Uterus (tissue), 4 donors: ENCODE measurements around the gene CGAS. TPM values are rescaled to one million over a fixed set of nuclear protein-coding genes. Genes with fewer than 3 reads are reported as not detected.

Source experiments
- DNase-seq, 2 donors: peaks; one replicate each; pipeline ENCODE4 v3.0.0-alpha.2; 2019 to 2020
- H3K27ac ChIP-seq, 2 donors: fragments of 200-600 bp; sonication (generic); 1 replicate in 1 of 2; 2 replicates in 1 of 2; pipeline ENCODE4 v1.5.1; 2016 to 2018
- H3K27me3 ChIP-seq, 2 donors: fragments of 200-600 bp; sonication (generic); one replicate each; pipeline ENCODE4 v1.5.1; 2018 to 2019; ENCODE audit warnings: control low read depth in 1 of 2
- H3K36me3 ChIP-seq, 2 donors: fragments of 200-600 bp; sonication (generic); one replicate each; pipeline ENCODE4 v1.5.1; 2019; ENCODE audit warnings: control low read depth in 1 of 2
- H3K4me1 ChIP-seq, 2 donors: fragments of 200-600 bp; sonication (generic); one replicate each; pipeline ENCODE4 v1.5.1; 2018 to 2019; ENCODE audit warnings: control low read depth in 1 of 2
- H3K4me3 ChIP-seq, 2 donors: fragments of 200-600 bp; sonication (generic); 1 replicate in 1 of 2; 2 replicates in 1 of 2; pipeline ENCODE4 v1.5.1; 2018 to 2019; ENCODE audit warnings: mild to moderate bottlenecking in 1 of 2
- H3K9me3 ChIP-seq, 2 donors: fragments of 200-600 bp; sonication (generic); one replicate each; pipeline ENCODE4 v1.5.1; 2019; ENCODE audit warnings: control low read depth in 1 of 2
- POLR2A ChIP-seq, 2 donors: fragments of 450-650 bp; IDR thresholded peaks; one replicate each; pipeline ENCODE4 v1.6.1; 2016; ENCODE audit warnings: antibody characterized with exemption in 2 of 2, mild to moderate bottlenecking in 1 of 2, moderate library complexity in 1 of 2
- intact Hi-C: fragments of 100-400 bp; cut with DNase I; formaldehyde crosslinking; loops from one replicate; pipeline ENCODE4 v1.15.1; 2023; ENCODE audit warnings: low total_unique reads
- total RNA-seq, 4 donors: library from RNA; depleted of rRNA in 3 of 4; stranded (reverse); fragments of >200 nt in 3 of 4; gene quantifications; one replicate each; pipeline versions ENCODE4 v1.1.0 to v1.2.4, GENCODE V29; 2014 to 2023
- TF ChIP-seq, protein P1 (sequence below), 4 experiments: fragments of 200-600 bp in 2 of 4; fragments of 450-650 bp in 2 of 4; sonication (generic) in 2 of 4; IDR thresholded peaks; one replicate each; pipeline ENCODE4 v1.5.1; 2016 to 2019; ENCODE audit warnings: antibody characterized with exemption in 4 of 4, mild to moderate bottlenecking in 2 of 4, moderate library complexity in 1 of 4
- donor health status: DM: yes; HTN: yes; CAD: no.

CGAS gene
- total RNA-seq, 4 donors from 2014 or later: 1.0 to 10.9 (median 5.1) TPM

DNA sequence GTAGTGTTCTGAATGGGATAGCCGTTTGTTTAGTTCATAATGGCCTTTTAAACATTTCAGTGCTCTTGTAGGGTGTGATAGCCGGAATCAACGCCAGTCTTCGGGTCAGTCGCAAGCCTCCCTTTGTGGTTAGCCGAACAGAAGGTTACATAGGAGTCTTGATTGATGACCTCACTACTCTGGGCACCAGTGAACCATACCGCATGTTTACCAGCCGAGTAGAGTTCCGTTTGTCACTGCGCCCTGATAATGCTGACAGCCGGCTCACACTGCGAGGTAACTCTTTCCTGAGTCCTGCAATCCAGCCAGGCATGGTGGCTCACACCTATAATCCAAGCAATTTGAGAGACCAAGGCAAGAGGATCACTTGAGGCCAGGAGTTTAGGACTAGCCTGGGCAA is 29.9 kb upstream of the CGAS start:
- no peak overlapping the region for H3K4me3 ChIP-seq
- intact Hi-C loops: no loop called here
- no peaks in the 10 kb centered on the region for H3K27me3 ChIP-seq
- H3K36me3 ChIP-seq: no peaks in the 10 kb centered on the region
- no peaks in the 10 kb centered on the region for H3K4me1 ChIP-seq
- TF ChIP-seq, protein P1, sequence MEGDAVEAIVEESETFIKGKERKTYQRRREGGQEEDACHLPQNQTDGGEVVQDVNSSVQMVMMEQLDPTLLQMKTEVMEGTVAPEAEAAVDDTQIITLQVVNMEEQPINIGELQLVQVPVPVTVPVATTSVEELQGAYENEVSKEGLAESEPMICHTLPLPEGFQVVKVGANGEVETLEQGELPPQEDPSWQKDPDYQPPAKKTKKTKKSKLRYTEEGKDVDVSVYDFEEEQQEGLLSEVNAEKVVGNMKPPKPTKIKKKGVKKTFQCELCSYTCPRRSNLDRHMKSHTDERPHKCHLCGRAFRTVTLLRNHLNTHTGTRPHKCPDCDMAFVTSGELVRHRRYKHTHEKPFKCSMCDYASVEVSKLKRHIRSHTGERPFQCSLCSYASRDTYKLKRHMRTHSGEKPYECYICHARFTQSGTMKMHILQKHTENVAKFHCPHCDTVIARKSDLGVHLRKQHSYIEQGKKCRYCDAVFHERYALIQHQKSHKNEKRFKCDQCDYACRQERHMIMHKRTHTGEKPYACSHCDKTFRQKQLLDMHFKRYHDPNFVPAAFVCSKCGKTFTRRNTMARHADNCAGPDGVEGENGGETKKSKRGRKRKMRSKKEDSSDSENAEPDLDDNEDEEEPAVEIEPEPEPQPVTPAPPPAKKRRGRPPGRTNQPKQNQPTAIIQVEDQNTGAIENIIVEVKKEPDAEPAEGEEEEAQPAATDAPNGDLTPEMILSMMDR (IDR thresholded peaks at IDR 0.05): no peak
- no peak for TF ChIP-seq POLR2A (IDR thresholded peaks at IDR 0.05)
- no peaks in the 10 kb centered on the region for H3K9me3 ChIP-seq
- no peak overlapping the region for H3K27ac ChIP-seq
- DNase-seq: no peak

DNA sequence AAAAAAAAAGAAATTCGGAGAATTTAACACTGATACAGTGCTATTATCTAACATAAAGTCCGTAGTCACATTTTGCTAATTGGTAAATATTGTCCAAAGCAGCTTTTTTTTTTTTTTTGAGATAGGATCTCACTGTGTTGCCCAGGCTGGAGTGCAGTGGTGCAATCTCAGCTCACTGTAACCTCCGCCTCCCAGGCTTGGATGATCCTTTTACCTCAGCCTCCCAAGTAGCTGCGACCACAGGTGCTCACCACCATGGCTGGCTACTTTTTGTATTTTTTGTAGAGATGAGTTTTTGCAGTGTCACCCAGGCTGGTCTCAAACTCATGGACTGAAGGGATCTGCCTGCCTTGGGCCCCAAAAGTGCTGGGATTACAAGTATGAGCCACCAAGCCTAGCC is 25.3 kb upstream of the CGAS start:
- Histone ChIP-seq H3K4me1 (no peaks in the 10 kb centered on the region), H3K9me3 (no peaks in the 10 kb centered on the region), H3K36me3 (no peaks in the 10 kb centered on the region), H3K27ac (no peak overlapping the region), H3K27me3 (no peaks in the 10 kb centered on the region), H3K4me3 (no peak overlapping the region)
- no peak for DNase-seq
- intact Hi-C loops: no loop called here
- no peak for TF ChIP-seq POLR2A (IDR thresholded peaks at IDR 0.05)
- TF ChIP-seq, protein P1 (IDR thresholded peaks at IDR 0.05): no peak

DNA sequence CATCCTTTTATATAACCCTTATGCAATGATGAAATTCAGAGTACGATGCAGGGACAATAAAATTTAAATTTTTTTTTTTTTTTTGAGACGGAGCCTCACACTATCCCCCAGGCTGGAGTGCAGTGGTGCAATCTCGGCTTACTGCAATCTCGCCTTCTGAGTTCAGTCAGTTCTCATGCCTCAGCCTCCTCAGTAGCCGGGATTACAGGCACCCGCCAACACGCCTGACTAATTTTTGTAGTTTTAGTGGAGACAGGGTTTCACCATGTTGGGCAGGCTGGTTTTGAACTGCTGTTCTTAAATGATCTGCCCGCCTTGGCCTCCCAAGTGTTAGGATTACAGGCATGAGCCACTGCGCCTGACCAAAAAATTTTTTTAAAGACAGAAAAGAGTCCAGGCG is 24.6 kb upstream of the CGAS start:
- Histone ChIP-seq H3K9me3 (no peaks in the 10 kb centered on the region), H3K4me3 (no peak overlapping the region), H3K36me3 (no peaks in the 10 kb centered on the region), H3K27ac (no peak overlapping the region), H3K4me1 (no peaks in the 10 kb centered on the region), H3K27me3 (no peaks in the 10 kb centered on the region)
- intact Hi-C loops: no loop called here
- no peak for TF ChIP-seq POLR2A (IDR thresholded peaks at IDR 0.05)
- TF ChIP-seq, protein P1 (IDR thresholded peaks at IDR 0.05): no peak
- no peak for DNase-seq

DNA sequence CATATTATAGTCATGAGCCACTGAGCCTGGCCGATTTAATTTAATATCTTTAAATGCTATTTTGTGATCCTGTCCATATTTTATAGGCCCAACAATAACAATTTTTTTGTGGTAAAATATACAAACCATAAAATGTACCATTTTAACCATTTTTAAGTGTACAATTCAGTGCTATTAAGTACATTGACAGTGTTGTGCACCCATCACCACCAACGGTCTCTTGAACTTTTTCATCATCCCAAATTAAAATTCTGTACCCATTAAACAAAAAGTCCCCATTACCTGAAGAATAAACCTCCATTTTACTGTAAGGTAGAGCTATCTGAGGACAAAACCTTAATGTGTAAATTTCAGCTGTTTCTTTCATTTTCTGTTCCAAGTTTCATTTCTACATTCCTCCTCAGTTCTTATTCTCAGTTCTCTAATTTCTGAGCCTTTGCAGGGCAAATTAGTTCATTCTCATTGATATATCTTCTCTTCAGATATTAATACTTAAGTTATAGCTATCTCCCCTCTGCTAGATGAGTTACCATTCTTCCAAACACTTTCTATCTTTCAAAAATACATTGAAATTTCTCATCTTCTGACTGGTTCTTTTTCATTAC is 19.7 kb upstream of the CGAS start:
- Histone ChIP-seq H3K4me1 (no peaks in the 10 kb centered on the region), H3K36me3 (no peaks in the 10 kb centered on the region), H3K27me3 (no peaks in the 10 kb centered on the region), H3K27ac (no peak overlapping the region), H3K9me3 (no peaks in the 10 kb centered on the region), H3K4me3 (no peak overlapping the region)
- intact Hi-C loops: no loop called here
- TF ChIP-seq, protein P1 (IDR thresholded peaks at IDR 0.05): no peak
- no peak for TF ChIP-seq POLR2A (IDR thresholded peaks at IDR 0.05)
- no peak for DNase-seq

DNA sequence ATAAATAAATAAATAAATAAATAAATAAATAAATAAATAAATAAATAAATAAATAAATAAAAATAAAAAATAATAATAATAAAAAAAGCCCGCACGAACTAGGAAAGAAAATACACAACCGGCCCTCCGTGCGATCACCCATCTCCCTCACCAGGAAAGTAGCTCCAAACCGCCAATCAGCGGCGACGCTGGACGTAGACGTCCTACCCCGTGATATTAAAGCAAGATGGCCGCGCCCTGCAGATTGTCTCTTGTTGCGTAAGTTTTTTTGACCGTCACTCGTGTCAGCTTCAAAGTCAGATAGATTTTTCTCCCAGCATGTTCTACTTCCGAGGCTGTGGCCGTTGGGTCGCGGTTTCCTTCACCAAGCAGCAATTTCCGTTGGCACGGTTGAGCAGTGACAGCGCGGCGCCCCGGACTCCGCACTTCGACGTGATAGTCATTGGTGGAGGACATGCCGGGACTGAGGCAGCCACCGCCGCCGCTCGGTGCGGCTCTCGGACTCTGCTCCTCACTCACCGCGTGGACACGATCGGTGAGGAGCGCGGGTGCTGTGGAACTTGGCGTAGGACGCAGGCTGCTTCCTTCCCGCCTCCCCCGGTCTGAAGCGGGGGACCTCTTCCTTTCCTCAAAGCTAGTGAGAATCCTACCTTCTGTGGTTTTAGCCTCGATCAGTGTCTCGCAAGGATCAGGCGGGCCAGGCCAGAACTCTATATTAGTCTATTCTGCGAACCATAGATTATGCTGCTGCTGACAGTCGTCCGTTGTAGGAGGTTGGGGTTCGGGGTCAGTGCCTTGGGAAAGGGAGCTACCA is 9.6 kb upstream of the CGAS start, which contains the start of gene MTO1:
TSS of gene MTO1 (plus strand) at position 201 of the 814 bp plus-strand sequence. CDS start at position 319, 118 bp downstream.
- peak within 1 kb of the TSS; percentile 88 to 99 for H3K4me3 ChIP-seq
- H3K4me1 ChIP-seq: peaks cover 7 to 8% of the 10 kb centered on the region in 2 donors
- H3K36me3 ChIP-seq: no peaks in the 10 kb centered on the region
- H3K27ac ChIP-seq: peak within 1 kb of the TSS; percentile 90 to 96
- peak; percentile 38 to 64 for TF ChIP-seq POLR2A (IDR thresholded peaks at IDR 0.05)
- TF ChIP-seq, protein P1 (IDR thresholded peaks at IDR 0.05): no peak
- peak; percentile 82 to 86 for DNase-seq
- no peaks in the 10 kb centered on the region for H3K27me3 ChIP-seq
- intact Hi-C loops: loop anchor here (10.0 kb wide), 1 partner anchor 63 kb away; the partner anchor contains the start of gene EEF1A1
- no peaks in the 10 kb centered on the region for H3K9me3 ChIP-seq
